ENCODE data around the gene IL2RA.
A peak's percentile ranks its signal among the peaks of the same experiment; 100 is the strongest.

Gene IL2RA

GRCh38 chr10:6037422-6037821, 24.7 kb downstream of the IL2RA start:
- DNase-seq, result no peak

- DNase-seq, result no peak
These were observed 25.3 kb downstream of the IL2RA start for GRCh38 chr10:6036861-6037321.

DNA sequence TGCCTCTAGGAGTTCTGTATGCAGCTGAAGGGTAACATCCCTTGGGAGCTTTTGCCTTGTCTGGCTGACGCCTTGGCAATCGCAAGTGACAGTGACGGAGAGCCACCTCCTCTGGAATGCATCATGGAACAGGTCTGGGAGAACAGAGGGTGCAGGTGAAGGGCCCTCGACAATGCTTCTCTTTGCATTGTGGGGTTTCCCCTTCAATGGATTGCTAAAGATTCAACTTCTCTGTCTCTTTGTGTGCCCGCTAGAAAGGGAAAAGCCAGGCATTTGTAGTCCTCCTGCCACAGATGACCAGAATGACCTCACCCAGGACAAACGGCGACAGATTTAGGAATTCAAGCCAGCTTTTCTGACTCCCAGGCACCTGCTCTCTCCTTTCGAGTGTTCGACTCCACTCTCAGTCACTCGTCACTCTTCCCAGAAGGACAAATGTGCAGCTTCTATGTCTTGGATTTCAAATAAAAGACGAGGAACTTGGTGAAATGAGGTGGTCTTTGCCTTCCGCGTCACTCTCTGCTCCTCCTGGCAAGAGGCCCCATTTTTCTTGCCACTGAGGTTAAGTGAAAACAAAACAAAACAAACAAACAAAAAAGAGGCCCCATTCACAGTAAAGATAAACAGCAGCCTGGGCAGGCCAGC, 26.1 kb downstream of the IL2RA start:
- DNase-seq, result no peak

DNA sequence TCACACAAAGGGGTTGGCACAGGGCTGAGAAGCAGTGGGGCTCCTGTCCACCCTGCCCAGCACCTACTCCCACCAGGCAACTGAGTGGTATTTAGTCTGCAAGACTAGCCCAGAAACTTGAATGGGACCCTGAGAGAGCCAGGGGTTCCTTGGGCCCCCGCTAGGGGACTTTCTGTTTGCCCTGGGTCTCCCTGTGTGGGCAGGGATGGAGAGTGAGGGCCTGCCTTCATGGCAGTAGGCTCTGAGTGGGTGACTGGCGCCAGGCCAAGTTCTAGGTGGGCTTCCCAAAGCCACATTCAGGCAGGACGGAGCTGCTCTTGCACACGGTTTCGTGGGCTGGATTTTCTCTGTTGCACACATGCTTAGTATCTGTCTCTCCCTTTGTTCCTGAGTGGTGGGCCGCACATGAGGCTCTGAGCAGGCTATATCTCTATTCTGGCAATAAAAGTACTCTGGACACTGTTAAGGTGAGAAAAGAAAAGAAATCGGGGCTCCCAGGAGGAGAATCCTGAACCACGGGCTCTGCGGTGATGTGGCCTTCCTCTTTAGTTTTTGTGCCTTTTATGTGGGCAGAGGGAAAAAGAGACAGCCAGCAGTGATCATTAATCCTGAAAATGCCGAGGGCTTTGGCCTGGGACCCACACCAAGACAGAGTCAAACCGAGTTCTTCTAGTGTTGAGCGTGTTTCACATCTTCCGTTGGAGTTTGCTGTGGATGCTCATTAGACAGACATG, 26.9 kb downstream of the IL2RA start:
- DNase-seq, result no peak

GRCh38 chr10:6034371-6034770, 27.8 kb downstream of the IL2RA start:
- no peak for DNase-seq

- no peak for DNase-seq
These were observed 28.2 kb downstream of the IL2RA start for GRCh38 chr10:6033954-6034353.

- no peak for DNase-seq
These were observed 31.2 kb downstream of the IL2RA start for GRCh38 chr10:6030940-6031339.

- no peak for DNase-seq
These were observed 31.9 kb downstream of the IL2RA start for GRCh38 chr10:6030217-6030616.

DNA sequence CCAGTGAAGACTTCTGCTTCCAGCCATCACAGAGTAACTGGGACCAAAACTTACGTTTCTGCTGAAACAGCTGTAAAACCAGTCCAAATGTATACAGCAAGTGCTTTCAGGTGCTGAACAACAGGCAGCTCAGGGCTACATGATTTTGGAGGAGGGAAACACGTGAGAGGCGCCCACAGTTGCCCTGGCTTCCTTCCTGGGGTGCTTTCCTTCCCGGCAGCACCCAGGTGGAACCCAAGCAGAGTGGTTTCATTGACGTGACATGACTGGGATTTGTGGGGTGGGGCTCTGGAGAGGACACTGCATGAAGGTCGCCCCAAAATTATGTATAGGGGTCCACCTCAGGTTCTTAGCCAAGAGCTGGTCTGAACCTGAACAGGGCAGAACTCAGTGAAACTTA, 34.2 kb downstream of the IL2RA start:
- DNase-seq, result no peak

DNA sequence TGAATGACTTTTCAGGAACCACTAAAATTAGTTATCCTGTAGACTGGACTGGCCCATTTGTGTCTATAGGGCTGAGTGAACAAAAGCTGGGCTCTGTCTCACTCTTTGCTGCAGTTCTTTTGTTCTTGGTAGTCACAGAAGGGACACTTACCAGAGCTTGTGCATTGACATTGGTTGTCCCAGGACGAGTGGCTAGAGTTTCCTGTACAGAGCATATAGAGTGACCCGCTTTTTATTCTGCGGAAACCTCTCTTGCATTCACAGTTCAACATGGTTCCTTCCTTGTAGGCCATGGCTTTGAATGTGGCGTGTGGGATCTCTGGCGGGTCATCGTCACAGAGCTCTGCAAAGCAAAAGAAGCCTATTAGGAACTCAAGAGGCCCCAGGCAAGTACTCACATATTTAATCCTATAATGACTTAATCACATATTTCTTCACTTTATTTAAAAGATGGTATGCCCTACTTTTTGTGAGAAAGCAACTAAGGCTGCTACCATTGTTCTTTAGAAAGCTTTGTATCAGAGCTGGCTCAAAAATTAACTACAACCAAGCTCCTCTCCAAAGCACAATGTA, 36.4 kb downstream of the IL2RA start:
- DNase-seq, result no peak

DNA sequence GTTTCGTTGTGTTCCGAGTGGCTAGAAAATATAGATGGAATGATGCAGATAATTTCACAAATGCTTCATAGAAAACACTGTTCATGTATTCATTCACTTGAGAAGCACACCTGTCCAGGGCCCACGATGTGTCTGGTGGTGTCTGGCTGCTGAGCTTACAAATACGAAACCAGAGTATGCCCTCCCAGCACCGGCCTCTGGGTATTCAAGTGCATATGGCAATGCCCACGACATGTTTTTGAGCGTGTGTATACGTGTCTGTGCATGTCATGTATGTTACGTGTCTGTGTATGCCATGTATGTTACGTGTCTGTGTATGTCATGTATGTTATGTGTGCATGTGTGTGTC, 37.9 kb downstream of the IL2RA start:
- DNase-seq, result no peak

GRCh38 chr10:6023661-6024333, 38.4 kb downstream of the IL2RA start:
- no peak for DNase-seq

DNA sequence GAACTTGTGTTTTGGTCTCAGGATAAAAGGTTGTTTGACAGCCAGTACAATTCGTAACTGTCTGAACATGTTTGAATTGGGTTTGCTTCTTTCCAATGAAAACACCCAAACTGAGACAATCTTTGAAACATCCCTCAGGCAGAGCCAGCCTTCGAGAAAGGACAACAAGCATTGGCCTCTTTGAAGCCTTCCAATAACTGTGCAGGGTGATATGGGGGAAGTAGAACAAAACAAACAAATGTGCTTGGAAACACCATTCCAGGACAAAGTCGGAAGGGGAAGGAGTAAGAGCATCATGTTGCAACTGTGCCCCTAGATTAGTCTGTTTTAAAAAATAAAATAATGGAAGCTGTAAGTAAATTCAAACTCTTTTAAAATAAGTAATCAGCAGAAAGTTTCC, 39.5 kb downstream of the IL2RA start:
- no peak for DNase-seq

- no peak for DNase-seq
These were observed 41.3 kb downstream of the IL2RA start for GRCh38 chr10:6020826-6021225.

DNA sequence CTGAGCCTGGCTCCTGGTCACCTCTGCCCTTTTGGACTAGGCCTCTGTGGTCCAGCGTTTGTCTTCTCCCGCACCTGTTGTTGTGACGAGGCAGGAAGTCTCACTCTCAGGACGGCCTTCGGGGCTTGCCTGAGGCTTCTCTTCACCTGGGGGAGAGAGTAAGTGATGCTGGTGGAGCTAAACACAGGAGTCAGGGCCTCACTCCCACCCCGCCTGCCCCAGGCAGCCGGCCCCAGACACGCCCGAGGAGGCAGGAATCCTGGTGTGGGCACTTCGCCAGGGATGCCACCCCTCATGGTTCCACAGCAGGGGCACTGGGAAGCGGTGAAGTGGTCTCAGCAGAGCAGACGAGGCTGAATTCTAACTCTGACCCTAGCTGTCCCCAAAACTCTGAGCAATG, 42.4 kb downstream of the IL2RA start:
- no peak for DNase-seq

DNA sequence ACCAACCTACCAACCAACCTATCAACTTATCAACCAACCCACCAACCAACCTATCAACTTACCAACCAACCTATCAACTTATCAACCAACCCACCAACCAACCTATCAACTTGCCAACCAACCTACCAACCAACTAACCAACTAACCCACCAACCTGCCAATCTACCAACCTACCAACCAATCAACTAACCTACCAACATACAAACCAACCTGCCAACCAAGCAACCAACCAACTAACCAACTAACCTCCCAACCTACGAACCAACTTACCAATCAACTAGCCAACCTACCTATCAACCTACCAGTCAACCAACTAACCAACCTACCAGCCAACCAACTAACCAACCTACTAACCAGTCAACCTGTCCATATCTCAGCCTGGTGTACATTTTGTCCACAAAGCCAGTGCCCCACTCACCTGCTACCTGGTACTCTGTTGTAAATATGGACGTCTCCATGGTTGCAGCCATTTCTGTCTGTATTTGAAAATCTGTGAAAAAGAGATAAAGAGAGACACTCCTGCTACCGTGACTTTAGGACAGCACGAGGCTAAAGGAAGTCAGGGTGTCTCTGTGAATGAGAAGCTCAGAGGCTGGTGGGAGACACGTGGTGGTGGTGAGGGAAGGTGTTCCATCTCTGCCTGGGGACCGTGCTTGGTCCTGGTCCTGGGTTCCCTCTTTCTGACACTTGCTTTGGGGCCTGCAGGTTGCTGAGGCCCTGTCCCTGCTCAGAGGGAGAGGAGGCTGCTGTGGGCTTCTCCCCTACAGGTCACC, 43.0 kb downstream of the IL2RA start:
- no peak for DNase-seq

GRCh38 chr10:6018422-6018821, 43.7 kb downstream of the IL2RA start:
- DNase-seq, result no peak

DNA sequence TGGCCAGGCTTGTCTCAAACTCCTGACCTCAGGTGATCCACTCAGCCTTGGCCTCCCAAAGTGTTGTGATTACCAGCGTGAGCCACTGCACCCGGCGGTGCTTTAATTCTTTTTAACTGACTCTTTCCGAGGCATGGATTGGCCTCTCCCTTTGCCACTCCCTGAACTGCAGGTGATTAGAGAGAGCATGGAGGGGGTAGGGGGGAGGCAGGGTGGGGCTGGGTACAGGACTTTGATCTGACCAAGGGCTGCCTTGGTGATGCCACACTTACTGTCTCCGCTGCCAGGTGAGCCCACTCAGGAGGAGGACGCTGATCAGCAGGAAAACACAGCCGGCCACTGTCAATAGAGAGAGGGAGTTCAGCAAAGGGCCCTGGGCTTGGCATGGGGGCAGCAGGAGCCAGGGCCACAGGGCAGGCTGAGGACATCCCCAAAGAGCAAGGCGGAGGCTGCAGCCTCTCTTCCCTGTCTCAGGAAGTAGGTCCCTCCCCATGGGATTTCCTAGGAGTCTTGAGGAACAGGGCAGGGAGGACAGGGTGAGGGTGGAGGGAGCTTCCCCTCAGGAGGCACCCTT, 44.3 kb downstream of the IL2RA start:
- DNase-seq, result no peak

DNA sequence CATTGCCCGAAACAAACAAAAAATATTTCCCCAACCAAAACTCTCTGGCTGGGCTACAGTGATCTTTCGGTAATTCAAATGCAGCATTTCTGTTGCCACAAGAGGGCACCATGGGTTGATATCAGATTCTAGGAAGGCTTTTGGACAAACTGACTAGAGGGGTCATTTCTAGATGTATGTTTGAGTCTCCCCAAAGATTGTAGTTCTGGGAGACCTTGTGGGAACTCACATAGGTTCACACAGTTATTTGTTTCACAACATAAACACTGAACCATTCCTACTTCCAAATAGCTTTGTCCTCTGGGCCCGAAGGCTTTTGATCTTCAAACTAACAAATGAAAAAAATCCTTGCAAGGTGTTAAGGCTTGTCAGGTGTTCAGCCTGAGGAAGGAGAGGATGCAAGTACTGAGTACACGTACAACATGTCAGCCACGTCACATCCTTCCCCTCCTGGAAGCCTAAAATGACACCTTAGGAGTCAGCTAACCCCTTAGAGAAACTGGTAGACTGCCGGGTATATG, 47.9 kb downstream of the IL2RA start:
- peak; percentile 38 for DNase-seq

GRCh38 chr10:6013413-6014192, 48.6 kb downstream of the IL2RA start:
- DNase-seq, result no peak

- DNase-seq, result no peak
These were observed 49.9 kb downstream of the IL2RA start for GRCh38 chr10:6012121-6012905.
